Keratinocyte (primary cell): Measurements from ENCODE around the gene NEIL1. TPM values are rescaled to one million over a fixed set of nuclear protein-coding genes. Genes with fewer than 3 reads are reported as not detected.

Experiments
- DNase-seq: peaks from one replicate; pipeline ENCODE4 v3.0.0-alpha.2; 2011; ENCODE audit warnings: low read depth, missing footprints, low spot score
- FAIRE-seq: peaks from 2 replicates; lab custom pipeline; 2011; peaks lifted over from hg19 to GRCh38; lab: Jason Lieb, UNC
- H2AFZ ChIP-seq: 2 replicates; pipeline ENCODE4 v1.6.0; 2012; ENCODE audit warnings: low read length, control low read depth, inconsistent platforms; ENCODE audit not compliant: control insufficient read depth
- H3K27ac ChIP-seq: 2 replicates; pipeline ENCODE4 v1.5.1; 2011; ENCODE audit warnings: low read length; ENCODE audit not compliant: control insufficient read depth, insufficient read depth
- H3K27me3 ChIP-seq: 3 replicates; pipeline ENCODE4 v1.6.0; 2011; ENCODE audit warnings: low read length; ENCODE audit not compliant: control insufficient read depth, insufficient read depth; ENCODE audit errors: extremely low read depth
- H3K36me3 ChIP-seq, 2 experiments: 2 replicates in 1 of 2; 3 replicates in 1 of 2; pipeline ENCODE4 v1.5.1; 2011; ENCODE audit warnings: low read length in 2 of 2, mild to moderate bottlenecking in 1 of 2; ENCODE audit not compliant: control insufficient read depth in 2 of 2, insufficient read depth in 2 of 2; ENCODE audit errors: extremely low read depth in 1 of 2
- H3K4me1 ChIP-seq: 3 replicates; pipeline ENCODE4 v1.5.1; 2011; ENCODE audit warnings: low read length; ENCODE audit not compliant: control insufficient read depth, insufficient read depth; ENCODE audit errors: extremely low read depth
- H3K4me2 ChIP-seq: 3 replicates; pipeline ENCODE4 v1.6.0; 2011; ENCODE audit warnings: low read depth, low read length; ENCODE audit not compliant: control insufficient read depth, insufficient read depth; ENCODE audit errors: extremely low read depth
- H3K4me3 ChIP-seq, 3 experiments: fragments of 200-600 bp in 1 of 3; sonication (generic) in 1 of 3; 2 replicates in 2 of 3; 3 replicates in 1 of 3; pipeline ENCODE4 v1.5.1; 2011 to 2016; ENCODE audit warnings: low read length in 3 of 3, mild to moderate bottlenecking in 3 of 3, control low read depth in 2 of 3, inconsistent platforms in 1 of 3, low read depth in 1 of 3, mixed read lengths in 1 of 3, mixed run types in 1 of 3, moderate library complexity in 1 of 3; ENCODE audit not compliant: control insufficient read depth in 2 of 3, insufficient read depth in 2 of 3; ENCODE audit errors: extremely low read depth in 1 of 3
- H3K79me2 ChIP-seq: 2 replicates; pipeline ENCODE4 v1.6.0; 2012; ENCODE audit warnings: low read length; ENCODE audit not compliant: control insufficient read depth, insufficient read depth
- H3K9ac ChIP-seq: 3 replicates; pipeline ENCODE4 v1.6.0; 2011; ENCODE audit warnings: low read length; ENCODE audit not compliant: control insufficient read depth, insufficient read depth; ENCODE audit errors: extremely low read depth
- H3K9me1 ChIP-seq: 3 replicates; pipeline ENCODE4 v1.6.0; 2011; ENCODE audit warnings: low read length; ENCODE audit not compliant: control insufficient read depth, insufficient read depth; ENCODE audit errors: extremely low read depth
- H3K9me3 ChIP-seq: 2 replicates; pipeline ENCODE4 v1.5.1; 2012; ENCODE audit warnings: low read depth, low read length; ENCODE audit not compliant: control insufficient read depth
- H4K20me1 ChIP-seq: 3 replicates; pipeline ENCODE4 v1.6.0; 2011; ENCODE audit warnings: low read length; ENCODE audit not compliant: control insufficient read depth, insufficient read depth; ENCODE audit errors: extremely low read depth
- EZH2 ChIP-seq: IDR thresholded peaks from one replicate; pipeline ENCODE4 v1.6.1; 2012; ENCODE audit warnings: inconsistent platforms, mild to moderate bottlenecking, low read length, moderate library complexity
- dilution Hi-C: fragments of 300-500 bp; cut with MboI; formaldehyde crosslinking; loops from one replicate; pipeline ENCODE4 v1.7.0; 2020; ENCODE audit warnings: low sequenced_read_pairs; ENCODE audit not compliant: extremely low pct_ligation_motif_present
- polyA plus RNA-seq, 5 experiments: library from polyadenylated mRNA; depleted of rRNA in 3 of 5; stranded (reverse) in 3 of 5; stranded (forward) in 1 of 5; unstranded in 1 of 5; fragments of >200 nt; gene quantifications; 1 replicate in 1 of 5; 2 replicates in 3 of 5; 3 replicates in 1 of 5; pipeline versions ENCODE4 v1.2.1 to v1.2.3, GENCODE V29; 2011 to 2012; ENCODE audit warnings: missing spikeins in 2 of 5, low read depth in 1 of 5, low replicate concordance in 1 of 5
- TF ChIP-seq, protein P1 (sequence below), 3 experiments: IDR thresholded peaks in 1 of 3; conservative IDR thresholded peaks in 1 of 3; optimal IDR thresholded peaks in 1 of 3; 2 replicates in 2 of 3; 3 replicates in 1 of 3; pipeline versions ENCODE3 to v1.5.1; 2011; ENCODE audit warnings: low read length in 3 of 3, mild to moderate bottlenecking in 3 of 3, moderate library complexity in 2 of 3, control low read depth in 1 of 3, inconsistent platforms in 1 of 3; ENCODE audit not compliant: insufficient read depth in 2 of 3; ENCODE audit errors: extremely low read depth in 1 of 3

NEIL1 gene
- polyA plus RNA-seq, 1 donor (not counting 4 experiments of a cell fraction or from before 2014, with no cell fraction given): 5.5 TPM

DNA sequence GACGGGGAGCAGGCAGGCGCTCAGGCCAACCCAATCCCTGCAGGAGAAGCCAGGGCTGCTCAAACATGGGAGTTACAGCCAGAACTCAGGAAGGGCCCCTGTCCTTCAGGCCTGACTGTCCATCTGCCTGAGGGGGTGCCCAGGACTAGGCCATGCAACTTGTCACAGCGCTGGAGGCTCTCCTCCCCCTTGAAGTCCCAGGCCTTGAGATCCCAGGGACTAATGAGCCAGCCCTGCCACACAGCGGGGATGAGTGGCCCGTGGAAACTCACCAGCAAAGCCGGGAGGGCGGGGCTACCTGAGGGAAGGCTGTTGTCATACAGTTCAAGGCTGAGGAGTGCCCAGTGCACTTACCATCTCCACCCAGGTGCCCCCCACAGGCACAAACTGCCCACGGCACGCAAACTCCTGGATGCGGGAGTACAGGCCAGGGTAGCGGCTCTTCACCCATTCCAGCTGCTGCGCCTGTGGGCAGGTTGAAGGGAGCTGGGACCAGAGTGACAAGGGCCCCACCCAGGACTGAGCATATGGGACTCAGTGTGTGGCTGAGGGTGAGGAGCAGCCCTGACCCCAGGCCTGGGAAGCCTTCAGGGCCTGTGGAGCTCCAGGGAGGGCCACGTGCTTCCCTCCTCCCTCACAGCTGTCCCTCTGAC is 15.3 kb downstream of the NEIL1 start:
- Histone ChIP-seq H3K9ac (no peak overlapping the region), H3K9me1 (no peaks in the 10 kb centered on the region), H3K4me3 (no peak overlapping the region), H3K36me3 (peaks cover 39 to 42% of the 10 kb centered on the region in 2 experiments), H3K4me2 (no peak overlapping the region), H3K27me3 (no peaks in the 10 kb centered on the region), H3K27ac (no peak overlapping the region), H3K4me1 (peaks cover under 1% of the 10 kb centered on the region), H3K9me3 (no peaks in the 10 kb centered on the region), H4K20me1 (no peaks in the 10 kb centered on the region), H3K79me2 (no peaks in the 10 kb centered on the region), H2AFZ (no peak overlapping the region)
- TF ChIP-seq, protein P1, sequence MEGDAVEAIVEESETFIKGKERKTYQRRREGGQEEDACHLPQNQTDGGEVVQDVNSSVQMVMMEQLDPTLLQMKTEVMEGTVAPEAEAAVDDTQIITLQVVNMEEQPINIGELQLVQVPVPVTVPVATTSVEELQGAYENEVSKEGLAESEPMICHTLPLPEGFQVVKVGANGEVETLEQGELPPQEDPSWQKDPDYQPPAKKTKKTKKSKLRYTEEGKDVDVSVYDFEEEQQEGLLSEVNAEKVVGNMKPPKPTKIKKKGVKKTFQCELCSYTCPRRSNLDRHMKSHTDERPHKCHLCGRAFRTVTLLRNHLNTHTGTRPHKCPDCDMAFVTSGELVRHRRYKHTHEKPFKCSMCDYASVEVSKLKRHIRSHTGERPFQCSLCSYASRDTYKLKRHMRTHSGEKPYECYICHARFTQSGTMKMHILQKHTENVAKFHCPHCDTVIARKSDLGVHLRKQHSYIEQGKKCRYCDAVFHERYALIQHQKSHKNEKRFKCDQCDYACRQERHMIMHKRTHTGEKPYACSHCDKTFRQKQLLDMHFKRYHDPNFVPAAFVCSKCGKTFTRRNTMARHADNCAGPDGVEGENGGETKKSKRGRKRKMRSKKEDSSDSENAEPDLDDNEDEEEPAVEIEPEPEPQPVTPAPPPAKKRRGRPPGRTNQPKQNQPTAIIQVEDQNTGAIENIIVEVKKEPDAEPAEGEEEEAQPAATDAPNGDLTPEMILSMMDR (optimal IDR thresholded peaks at IDR 0.05 in 1 of 3, IDR thresholded peaks at IDR 0.05 in 1 of 3, conservative IDR thresholded peaks at IDR 0.05 in 1 of 3; ENCODE audit: extremely low read depth in 1 of 3, insufficient read depth in 2 of 3, low read length in 3 of 3): no peak
- no peak for TF ChIP-seq EZH2
- DNase-seq (no peak), FAIRE-seq (no peak)
- dilution Hi-C loops: no loop called here

DNA sequence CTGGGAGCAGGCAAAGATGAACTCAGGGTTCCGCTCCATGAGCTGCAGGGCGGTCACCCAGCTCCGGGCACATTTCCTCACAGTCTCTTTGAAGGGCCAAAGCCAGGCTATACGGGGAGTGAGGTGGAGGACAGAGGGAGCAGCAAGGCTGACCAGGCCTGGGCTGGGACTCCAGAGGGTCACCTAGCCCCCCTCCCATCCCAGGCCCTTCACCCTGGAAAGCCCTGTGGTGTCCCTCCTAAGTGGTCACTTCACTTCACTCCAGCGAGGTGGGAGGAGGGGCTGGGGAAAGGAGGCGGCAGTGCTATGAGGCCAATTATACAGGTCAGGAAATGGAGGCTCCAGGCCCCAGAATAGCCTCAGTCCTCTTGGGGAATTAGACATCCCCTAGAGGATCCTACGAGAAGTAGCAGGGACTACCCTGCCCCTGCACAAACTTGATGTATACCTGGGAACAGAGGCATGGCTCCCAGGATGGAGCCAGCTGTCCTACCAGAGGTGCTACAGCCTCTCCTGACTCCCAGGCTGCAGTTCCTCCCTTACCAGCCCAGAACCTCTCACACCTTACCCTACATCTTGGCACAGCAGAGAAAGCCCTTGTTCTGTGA is 15.9 kb downstream of the NEIL1 start:
- Histone ChIP-seq H3K9ac (no peak overlapping the region), H3K4me2 (no peak overlapping the region), H3K27ac (no peak overlapping the region), H3K9me1 (no peaks in the 10 kb centered on the region), H3K36me3 (peaks cover 41 to 46% of the 10 kb centered on the region in 2 experiments), H3K4me1 (peaks cover 6% of the 10 kb centered on the region), H3K4me3 (no peak overlapping the region), H3K27me3 (no peaks in the 10 kb centered on the region), H3K9me3 (no peaks in the 10 kb centered on the region), H3K79me2 (peaks cover 4% of the 10 kb centered on the region), H4K20me1 (no peaks in the 10 kb centered on the region), H2AFZ (no peak overlapping the region)
- DNase-seq (no peak), FAIRE-seq (no peak)
- TF ChIP-seq, protein P1 (optimal IDR thresholded peaks at IDR 0.05 in 1 of 3, IDR thresholded peaks at IDR 0.05 in 1 of 3, conservative IDR thresholded peaks at IDR 0.05 in 1 of 3; ENCODE audit: extremely low read depth in 1 of 3, insufficient read depth in 2 of 3, low read length in 3 of 3): no peak
- no peak for TF ChIP-seq EZH2
- dilution Hi-C loops: no loop called here
